Testis (tissue), 2 donors: ENCODE results near the gene COL4A6.

ENCODE experiments used
- CTCF ChIP-seq, 3 experiments: fragments of 450-650 bp in 2 of 3; fragments of 200-600 bp in 1 of 3; sonication (generic) in 1 of 3; IDR thresholded peaks; one replicate each; pipeline ENCODE4 v1.5.1; 2016 to 2019; ENCODE audit warnings: antibody characterized with exemption in 3 of 3, mild to moderate bottlenecking in 2 of 3, moderate library complexity in 1 of 3
- POLR2A ChIP-seq: fragments of 450-650 bp; IDR thresholded peaks from one replicate; pipeline ENCODE4 v1.6.1; 2017; ENCODE audit warnings: antibody characterized with exemption, mild to moderate bottlenecking, moderate library complexity

DNA sequence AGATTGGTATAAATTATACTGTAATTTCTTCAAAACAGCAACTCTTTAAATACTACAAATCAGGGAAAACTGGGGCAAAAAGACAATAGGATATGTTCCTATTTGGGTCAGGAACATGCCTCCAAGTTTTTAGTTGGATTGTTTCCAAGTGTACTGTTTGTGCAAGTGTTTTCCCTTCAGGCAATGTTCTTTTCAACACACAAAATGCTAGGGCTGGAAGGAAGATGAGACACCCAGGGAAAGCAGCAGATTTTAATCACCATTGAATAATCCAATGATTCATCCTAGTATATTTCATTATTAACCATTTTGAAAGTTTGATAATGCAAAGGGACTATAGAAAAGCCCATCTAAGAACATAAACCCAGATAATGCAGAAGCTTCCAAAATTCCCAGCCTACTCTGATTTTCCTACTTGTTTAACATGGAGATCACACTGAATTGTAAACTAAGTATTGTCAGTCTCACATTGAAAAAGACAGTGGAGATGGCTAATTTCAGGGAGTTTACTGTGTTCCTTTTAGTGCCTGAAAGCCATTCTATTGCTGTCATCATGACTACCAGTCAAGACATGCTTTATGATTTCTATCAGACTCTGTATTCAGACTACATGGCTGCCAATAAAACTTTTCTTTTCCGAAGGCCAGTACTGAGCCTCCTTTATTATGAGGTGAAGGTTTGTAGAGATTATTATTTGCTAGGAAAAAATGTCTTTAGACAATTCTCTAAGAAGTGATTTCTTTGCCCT, 38.6 kb downstream of the COL4A6 start:
- no peak for TF ChIP-seq CTCF (IDR thresholded peaks at IDR 0.05)
- TF ChIP-seq POLR2A = no peak
